ENCODE measurements around the gene CLEC4F. TPM values are rescaled to one million over a fixed set of nuclear protein-coding genes. Genes with fewer than 3 reads are reported as not detected.

Gene CLEC4F
- total RNA-seq, 1 experiment from 2014 or later, result not detected

DNA sequence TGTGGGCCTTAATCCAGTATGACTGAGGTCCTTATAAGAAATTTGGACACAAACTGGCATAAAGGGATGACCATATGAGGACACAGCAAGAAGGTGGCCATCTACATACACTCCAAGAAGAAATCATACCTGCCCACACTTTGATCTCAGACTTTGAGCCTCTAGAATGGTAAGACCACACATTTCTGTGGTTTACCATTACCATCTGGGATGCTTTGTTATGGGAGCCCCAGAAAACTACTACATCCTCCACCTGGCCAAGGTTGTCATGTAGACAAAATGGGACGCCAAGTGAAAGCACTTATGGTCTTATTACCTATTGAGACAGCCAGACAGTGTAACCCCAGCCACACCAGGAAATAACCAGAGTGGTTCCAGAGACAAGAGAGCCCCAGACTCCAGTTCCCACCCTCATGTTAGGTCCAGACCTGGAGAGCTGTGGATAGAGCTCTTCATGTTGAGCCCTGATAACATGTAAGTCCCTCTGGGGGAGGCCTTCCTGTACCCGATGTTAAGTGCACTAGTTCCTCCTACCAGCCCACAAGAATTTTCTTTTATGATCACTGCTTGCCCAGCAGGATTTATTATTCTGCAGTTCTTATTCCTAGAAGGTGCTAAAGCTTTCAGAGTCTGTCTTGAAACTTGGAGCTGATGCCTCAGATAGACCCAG, 47.8 kb downstream of the CLEC4F start:
- Histone ChIP-seq H2AFZ (ENCODE audit: low read length) (no peak overlapping the region), H3K9me2 (replicated peaks; ENCODE audit: insufficient read depth, low read length) (no peaks in the 10 kb centered on the region), H3K27ac (ENCODE audit: low read length) (no peak overlapping the region), H3K4me1 (ENCODE audit: low read length) (no peaks in the 10 kb centered on the region), H3K36me3 (ENCODE audit: insufficient read depth, low read length) (no peaks in the 10 kb centered on the region), H3K27me3 (ENCODE audit: low read length) (no peaks in the 10 kb centered on the region), H4K20me1 (ENCODE audit: insufficient read depth, low read depth, low read length) (no peaks in the 10 kb centered on the region), H3K4me2 (ENCODE audit: low read depth, low read length, poor library complexity, severe bottlenecking) (no peak overlapping the region), H3K79me2 (ENCODE audit: low read length) (no peaks in the 10 kb centered on the region), H3K9ac (ENCODE audit: low read length) (no peak overlapping the region), H3K4me3 (ENCODE audit: low read length) (no peak overlapping the region), H3K9me3 (ENCODE audit: low read length) (no peaks in the 10 kb centered on the region)
- no peak for DNase-seq

DNA sequence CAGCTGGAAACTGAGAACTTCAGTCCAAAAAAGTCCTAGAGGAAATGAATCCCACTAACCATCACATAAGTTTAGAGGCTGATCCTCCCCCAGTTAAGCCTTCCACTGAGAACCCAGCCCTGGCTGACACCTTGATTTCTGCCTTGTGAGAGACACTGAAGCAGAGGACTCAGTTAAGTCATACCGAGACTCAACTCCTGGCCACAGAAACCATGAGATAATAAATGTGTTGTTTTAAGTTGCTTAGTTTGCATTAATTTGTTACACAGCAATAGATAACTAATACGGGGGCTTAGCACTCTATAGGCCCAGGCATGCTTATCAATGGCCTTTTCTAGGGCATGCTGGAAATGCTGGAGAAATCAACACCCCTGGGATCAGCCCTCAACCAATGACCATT, 49.0 kb downstream of the CLEC4F start:
- no peaks in the 10 kb centered on the region for H4K20me1 ChIP-seq (ENCODE audit: insufficient read depth, low read depth, low read length)
- DNase-seq, result no peak
- H3K9me2 ChIP-seq (replicated peaks; ENCODE audit: insufficient read depth, low read length), result no peaks in the 10 kb centered on the region
- no peaks in the 10 kb centered on the region for H3K79me2 ChIP-seq (ENCODE audit: low read length)
- H3K9me3 ChIP-seq (ENCODE audit: low read length), result no peaks in the 10 kb centered on the region
- H3K9ac ChIP-seq (ENCODE audit: low read length), result no peak overlapping the region
- H3K36me3 ChIP-seq (ENCODE audit: insufficient read depth, low read length), result no peaks in the 10 kb centered on the region
- no peak overlapping the region for H2AFZ ChIP-seq (ENCODE audit: low read length)
- no peak overlapping the region for H3K4me3 ChIP-seq (ENCODE audit: low read length)
- no peak overlapping the region for H3K4me2 ChIP-seq (ENCODE audit: low read depth, low read length, poor library complexity, severe bottlenecking)
- no peaks in the 10 kb centered on the region for H3K4me1 ChIP-seq (ENCODE audit: low read length)
- H3K27me3 ChIP-seq (ENCODE audit: low read length), result no peaks in the 10 kb centered on the region
- H3K27ac ChIP-seq (ENCODE audit: low read length), result no peak overlapping the region

DNA sequence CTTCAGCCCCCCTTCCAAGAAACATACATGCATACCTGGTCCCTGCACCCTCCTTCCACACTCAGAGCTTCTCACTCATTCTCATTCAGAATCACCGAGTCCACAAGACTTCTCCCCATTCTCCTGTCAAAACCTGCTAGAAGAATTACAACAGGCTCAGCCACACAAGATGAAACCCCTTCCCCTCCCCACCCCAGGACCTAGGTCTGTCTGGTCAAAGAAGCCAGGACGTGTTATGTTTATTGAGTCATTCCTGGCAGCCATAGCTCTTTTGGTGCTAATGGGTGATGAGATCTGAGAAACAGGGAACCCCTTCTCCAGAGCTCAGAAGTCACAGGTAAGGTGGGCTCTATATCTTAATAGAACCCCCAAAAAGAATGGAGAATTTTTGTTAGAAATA, 50.9 kb downstream of the CLEC4F start:
- no peaks in the 10 kb centered on the region for H3K27me3 ChIP-seq (ENCODE audit: low read length)
- no peak overlapping the region for H3K9ac ChIP-seq (ENCODE audit: low read length)
- no peaks in the 10 kb centered on the region for H3K79me2 ChIP-seq (ENCODE audit: low read length)
- no peak overlapping the region for H2AFZ ChIP-seq (ENCODE audit: low read length)
- H4K20me1 ChIP-seq (ENCODE audit: insufficient read depth, low read depth, low read length), result no peaks in the 10 kb centered on the region
- H3K9me3 ChIP-seq (ENCODE audit: low read length), result no peaks in the 10 kb centered on the region
- no peak overlapping the region for H3K4me3 ChIP-seq (ENCODE audit: low read length)
- no peak for DNase-seq
- no peaks in the 10 kb centered on the region for H3K36me3 ChIP-seq (ENCODE audit: insufficient read depth, low read length)
- no peak overlapping the region for H3K27ac ChIP-seq (ENCODE audit: low read length)
- no peaks in the 10 kb centered on the region for H3K9me2 ChIP-seq (replicated peaks; ENCODE audit: insufficient read depth, low read length)
- no peak overlapping the region for H3K4me2 ChIP-seq (ENCODE audit: low read depth, low read length, poor library complexity, severe bottlenecking)
- no peaks in the 10 kb centered on the region for H3K4me1 ChIP-seq (ENCODE audit: low read length)

DNA sequence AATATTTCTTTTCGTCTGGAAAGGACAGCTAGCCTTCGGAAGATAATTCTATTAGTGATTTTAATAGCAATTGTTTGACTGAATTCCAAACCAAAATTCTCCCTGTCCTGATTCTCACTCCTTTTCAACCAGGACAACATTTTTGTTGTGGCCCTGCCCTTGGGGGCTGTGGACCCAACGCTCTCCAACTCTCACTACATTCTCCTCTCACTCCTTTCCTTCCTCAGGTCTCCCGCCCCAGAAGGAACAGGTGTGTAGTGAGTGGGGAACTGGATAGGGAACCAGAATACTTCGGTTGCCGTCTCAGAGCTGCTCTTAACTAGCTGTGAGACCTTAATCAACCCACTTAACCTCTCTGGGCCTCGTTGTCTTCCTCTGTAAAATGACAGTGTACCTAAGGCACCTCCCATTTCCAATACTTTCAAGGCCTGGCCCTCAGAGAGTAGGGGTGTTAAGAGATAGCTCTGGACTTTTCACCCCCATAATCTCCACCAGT, 51.8 kb downstream of the CLEC4F start:
- no peak overlapping the region for H3K9ac ChIP-seq (ENCODE audit: low read length)
- H3K4me3 ChIP-seq (ENCODE audit: low read length), result no peak overlapping the region
- H3K4me1 ChIP-seq (ENCODE audit: low read length), result no peaks in the 10 kb centered on the region
- H2AFZ ChIP-seq (ENCODE audit: low read length), result no peak overlapping the region
- H3K79me2 ChIP-seq (ENCODE audit: low read length), result no peaks in the 10 kb centered on the region
- H3K9me2 ChIP-seq (replicated peaks; ENCODE audit: insufficient read depth, low read length), result no peaks in the 10 kb centered on the region
- no peaks in the 10 kb centered on the region for H4K20me1 ChIP-seq (ENCODE audit: insufficient read depth, low read depth, low read length)
- no peak for DNase-seq
- H3K4me2 ChIP-seq (ENCODE audit: low read depth, low read length, poor library complexity, severe bottlenecking), result no peak overlapping the region
- no peaks in the 10 kb centered on the region for H3K9me3 ChIP-seq (ENCODE audit: low read length)
- no peaks in the 10 kb centered on the region for H3K36me3 ChIP-seq (ENCODE audit: insufficient read depth, low read length)
- no peak overlapping the region for H3K27ac ChIP-seq (ENCODE audit: low read length)
- no peaks in the 10 kb centered on the region for H3K27me3 ChIP-seq (ENCODE audit: low read length)

DNA sequence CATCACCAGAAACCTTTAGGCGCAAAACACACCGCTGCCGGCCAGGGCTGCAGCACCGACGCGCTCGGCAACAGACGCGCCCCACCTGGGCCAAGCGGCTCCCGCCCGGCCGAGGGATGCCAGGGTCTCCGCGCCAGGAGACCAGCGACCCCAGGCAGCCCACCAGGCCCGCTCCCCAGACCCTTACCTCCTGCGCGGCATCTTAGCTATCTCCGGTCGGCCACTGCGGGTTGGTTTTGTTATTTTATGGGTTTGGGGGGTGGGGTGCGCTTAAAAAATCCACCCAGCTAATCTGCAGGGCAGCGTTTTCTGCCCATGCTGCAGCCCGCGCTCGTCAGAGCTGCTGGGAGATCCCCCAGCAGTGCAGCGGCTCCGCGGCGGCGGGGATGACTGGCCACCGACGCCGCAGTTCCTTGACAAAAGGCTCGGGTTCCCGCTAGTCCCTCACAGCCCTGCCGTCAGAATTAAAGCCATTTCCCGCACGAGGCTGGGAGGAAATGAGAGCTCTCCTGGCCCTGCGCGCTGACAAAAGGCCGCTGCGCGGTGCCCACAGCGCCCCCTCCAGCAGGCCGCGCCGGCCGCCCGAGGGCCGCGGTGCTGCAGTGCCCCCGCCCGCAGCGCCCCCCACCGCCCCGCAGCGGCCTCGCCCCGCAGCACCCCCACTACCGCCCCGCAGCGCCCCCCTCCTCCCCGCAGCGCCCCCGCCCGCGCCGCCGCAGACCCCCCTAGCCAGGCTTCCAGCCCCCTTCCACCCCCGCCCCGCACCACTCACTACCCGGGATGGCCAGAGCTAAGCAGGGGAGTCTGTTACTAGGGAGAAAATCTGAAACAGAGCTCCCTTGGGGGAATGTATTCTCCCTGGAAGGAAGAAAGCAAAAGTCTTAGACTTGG, 52.5 kb downstream of the CLEC4F start, which contains the start of gene ADD2:
Gene ADD2 (minus strand): TSS at position 502 of the 891 bp plus-strand sequence. CDS start 61,792 bp downstream, outside the sequence.
- no peaks in the 10 kb centered on the region for H3K36me3 ChIP-seq (ENCODE audit: insufficient read depth, low read length)
- H3K4me2 ChIP-seq (ENCODE audit: low read depth, low read length, poor library complexity, severe bottlenecking), result no peak within 1 kb of the TSS
- no peak for DNase-seq
- H3K9me3 ChIP-seq (ENCODE audit: low read length), result no peaks in the 10 kb centered on the region
- H3K9ac ChIP-seq (ENCODE audit: low read length), result no peak within 1 kb of the TSS
- H3K27ac ChIP-seq (ENCODE audit: low read length), result no peak within 1 kb of the TSS
- H2AFZ ChIP-seq (ENCODE audit: low read length), result no peak within 1 kb of the TSS
- H4K20me1 ChIP-seq (ENCODE audit: insufficient read depth, low read depth, low read length), result no peaks in the 10 kb centered on the region
- no peaks in the 10 kb centered on the region for H3K4me1 ChIP-seq (ENCODE audit: low read length)
- H3K79me2 ChIP-seq (ENCODE audit: low read length), result no peaks in the 10 kb centered on the region
- H3K27me3 ChIP-seq (ENCODE audit: low read length), result no peaks in the 10 kb centered on the region
- H3K4me3 ChIP-seq (ENCODE audit: low read length), result no peak within 1 kb of the TSS
- no peaks in the 10 kb centered on the region for H3K9me2 ChIP-seq (replicated peaks; ENCODE audit: insufficient read depth, low read length)

DNA sequence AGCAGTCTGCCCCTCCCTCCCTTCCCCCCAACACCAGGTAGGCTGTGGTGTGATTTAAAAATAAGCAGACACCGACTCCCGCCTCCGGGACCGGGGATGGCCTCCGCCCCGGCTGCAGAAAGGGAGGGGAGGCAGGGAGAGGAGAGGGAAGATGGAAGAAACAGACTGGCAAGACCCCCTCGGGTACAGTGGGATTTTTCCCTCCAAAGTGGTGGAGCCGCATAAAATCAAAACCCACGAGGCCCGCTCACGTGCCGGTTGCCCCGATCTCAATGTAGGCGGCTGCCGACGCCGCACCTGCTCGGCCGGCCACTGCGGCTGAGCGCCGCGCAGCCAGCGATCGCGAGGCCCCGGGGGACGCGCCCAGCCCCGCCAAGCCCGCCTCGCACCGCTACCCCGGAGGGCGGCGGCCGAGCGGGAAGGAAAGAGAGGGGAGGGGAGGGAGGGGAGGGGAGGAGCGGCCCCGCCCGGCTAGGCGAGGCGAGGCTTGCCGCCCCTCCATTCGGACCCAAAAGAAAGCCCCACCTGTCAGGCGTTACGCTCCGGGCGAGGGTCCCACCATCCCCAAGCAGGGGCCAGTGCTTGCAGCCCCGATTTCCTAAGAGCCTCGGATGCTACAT, 53.2 kb downstream of the CLEC4F start:
- no peaks in the 10 kb centered on the region for H3K9me2 ChIP-seq (replicated peaks; ENCODE audit: insufficient read depth, low read length)
- no peaks in the 10 kb centered on the region for H4K20me1 ChIP-seq (ENCODE audit: insufficient read depth, low read depth, low read length)
- H2AFZ ChIP-seq (ENCODE audit: low read length), result no peak overlapping the region
- no peak overlapping the region for H3K9ac ChIP-seq (ENCODE audit: low read length)
- no peak for DNase-seq
- no peaks in the 10 kb centered on the region for H3K9me3 ChIP-seq (ENCODE audit: low read length)
- H3K4me1 ChIP-seq (ENCODE audit: low read length), result no peaks in the 10 kb centered on the region
- H3K4me3 ChIP-seq (ENCODE audit: low read length), result no peak overlapping the region
- no peaks in the 10 kb centered on the region for H3K36me3 ChIP-seq (ENCODE audit: insufficient read depth, low read length)
- H3K27ac ChIP-seq (ENCODE audit: low read length), result no peak overlapping the region
- no peak overlapping the region for H3K4me2 ChIP-seq (ENCODE audit: low read depth, low read length, poor library complexity, severe bottlenecking)
- no peaks in the 10 kb centered on the region for H3K79me2 ChIP-seq (ENCODE audit: low read length)
- H3K27me3 ChIP-seq (ENCODE audit: low read length), result no peaks in the 10 kb centered on the region

DNA sequence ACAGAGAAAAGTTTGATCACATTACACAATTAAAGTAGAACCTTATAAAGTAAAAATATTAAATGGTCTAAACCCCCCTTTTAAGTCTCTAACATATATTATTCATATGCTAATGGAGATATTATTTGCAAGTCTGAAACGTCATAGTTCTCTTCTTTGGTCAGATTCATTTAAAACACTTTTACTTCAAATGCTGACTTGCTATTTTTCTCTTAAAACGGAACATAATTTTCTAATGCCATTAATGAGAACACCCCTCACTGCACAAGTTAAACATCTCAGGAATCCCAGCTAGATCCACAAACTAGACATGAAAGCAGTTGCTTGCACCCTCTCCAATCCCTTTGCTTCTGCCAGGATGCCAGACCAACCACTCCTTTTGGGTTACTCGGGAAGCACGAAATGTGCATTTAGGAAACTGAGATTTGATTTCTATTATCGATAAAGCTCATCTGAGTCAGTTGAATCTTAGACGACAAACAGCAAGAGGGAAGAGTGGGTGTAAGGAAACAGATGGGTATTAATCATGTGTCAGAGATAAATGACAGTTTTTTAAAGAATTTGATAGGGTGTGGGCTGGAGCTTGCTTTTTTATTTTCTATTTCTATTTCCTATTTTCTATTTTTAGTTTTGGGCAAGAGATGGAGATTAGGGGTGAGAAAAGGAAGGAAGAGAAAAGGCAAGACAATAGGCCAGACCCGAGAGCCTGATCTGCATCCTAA, 53.9 kb downstream of the CLEC4F start:
- H3K4me2 ChIP-seq (ENCODE audit: low read depth, low read length, poor library complexity, severe bottlenecking), result no peak overlapping the region
- no peak for DNase-seq
- no peak overlapping the region for H3K9ac ChIP-seq (ENCODE audit: low read length)
- no peaks in the 10 kb centered on the region for H3K36me3 ChIP-seq (ENCODE audit: insufficient read depth, low read length)
- no peaks in the 10 kb centered on the region for H3K4me1 ChIP-seq (ENCODE audit: low read length)
- no peaks in the 10 kb centered on the region for H3K9me3 ChIP-seq (ENCODE audit: low read length)
- H3K79me2 ChIP-seq (ENCODE audit: low read length), result no peaks in the 10 kb centered on the region
- H3K27me3 ChIP-seq (ENCODE audit: low read length), result no peaks in the 10 kb centered on the region
- no peak overlapping the region for H2AFZ ChIP-seq (ENCODE audit: low read length)
- H3K9me2 ChIP-seq (replicated peaks; ENCODE audit: insufficient read depth, low read length), result no peaks in the 10 kb centered on the region
- H4K20me1 ChIP-seq (ENCODE audit: insufficient read depth, low read depth, low read length), result no peaks in the 10 kb centered on the region
- no peak overlapping the region for H3K27ac ChIP-seq (ENCODE audit: low read length)
- no peak overlapping the region for H3K4me3 ChIP-seq (ENCODE audit: low read length)

All from Karpas-422 (cell line).